ENCODE data around the gene PRKD1. TPM values are rescaled to one million over a fixed set of nuclear protein-coding genes. Genes with fewer than 3 reads are reported as not detected.

Gene PRKD1
- total RNA-seq, 1 experiment from 2014 or later, result 2.7 TPM

GRCh38 chr14:29743531-29743930 lies 184.1 kb downstream of the PRKD1 start:
- Histone ChIP-seq H3K79me2 (ENCODE audit: insufficient read depth, low read length) (no peaks in the 10 kb centered on the region), H3K23ac (ENCODE audit: insufficient read length, low read depth, low read length) (no peak overlapping the region), H4K20me1 (ENCODE audit: control insufficient read depth, insufficient read depth, insufficient read length) (no peaks in the 10 kb centered on the region), H3K23me2 (ENCODE audit: insufficient read length, low read depth, low read length, poor library complexity, severe bottlenecking) (no peaks in the 10 kb centered on the region), H3K4me1 (ENCODE audit: insufficient read depth, low read length) (no peaks in the 10 kb centered on the region; the same call in 1 of the 2 replicates), H4K5ac (ENCODE audit: insufficient read length, low read depth, low read length) (no peak overlapping the region), H4K91ac (ENCODE audit: insufficient read length, low read depth, low read length) (no peak overlapping the region), H3K9ac (ENCODE audit: extremely low read depth, insufficient read length, low read length) (no peak overlapping the region), H3K18ac (ENCODE audit: insufficient read length, low read depth, low read length) (no peak overlapping the region), H3K4ac (ENCODE audit: low read depth, low read length) (no peak overlapping the region), H3K14ac (ENCODE audit: insufficient read depth, low read length) (no peak overlapping the region), H3K4me2 (ENCODE audit: insufficient read depth, insufficient read length, low read length) (no peak overlapping the region), H2BK15ac (ENCODE audit: low read depth, low read length) (no peak overlapping the region), H2BK5ac (ENCODE audit: insufficient read length, low read length) (no peak overlapping the region), H2AK5ac (ENCODE audit: insufficient read length, low read length) (no peak overlapping the region), H2BK20ac (ENCODE audit: low read depth, low read length, poor library complexity, severe bottlenecking) (no peak overlapping the region), H3K9me3 (ENCODE audit: control insufficient read depth, low read depth, low read length) (no peaks in the 10 kb centered on the region), H2BK12ac (ENCODE audit: insufficient read length, low read depth, low read length) (no peak overlapping the region), H4K8ac (replicated peaks; ENCODE audit: insufficient read length, low read depth, low read length) (no peak overlapping the region), H2AFZ (ENCODE audit: low read length) (no peak overlapping the region), H3K27ac (ENCODE audit: insufficient read length, low read depth, low read length) (no peak overlapping the region), H3T11ph (ENCODE audit: low read length) (no peak overlapping the region), H3K27me3 (ENCODE audit: insufficient read depth, low read length) (no peaks in the 10 kb centered on the region), H3K56ac (ENCODE audit: insufficient read length, low read depth, low read length) (no peak overlapping the region), H3K79me1 (ENCODE audit: insufficient read depth, low read depth, low read length, poor library complexity, severe bottlenecking) (no peaks in the 10 kb centered on the region), H2BK120ac (ENCODE audit: low read depth, low read length, poor library complexity, severe bottlenecking) (no peak overlapping the region)
- H3K27me3 Mint-ChIP-seq (ENCODE audit: low read depth), result no peaks in the 10 kb centered on the region
- DNase-seq, result no peak
- H3K4me1 Mint-ChIP-seq, result peaks cover 12 to 13% of the 10 kb centered on the region in 2 experiments
- H3K36me3 Mint-ChIP-seq (ENCODE audit: insufficient read depth in 1 of 3, low read depth in 3 of 3), result no peaks in the 10 kb centered on the region
- no peak overlapping the region; a peak in 1 of 7 replicates for H3K27ac Mint-ChIP-seq
- no peak for TF ChIP-seq CTCF (conservative IDR thresholded peaks at IDR 0.05)
- no peaks in the 10 kb centered on the region for H3K9me3 Mint-ChIP-seq
- H3K4me3 Mint-ChIP-seq, result no peak overlapping the region
- WGBS (ENCODE audit: extremely low coverage, insufficient read length, low lambda C conversion rate), result no CpG with 5 or more reads among the region's 3 CpGs
